NCI-H1105 treated with DMSO at 0.1 percent for 48 hours (cell line): ENCODE data around the gene SAP130.
A peak's percentile ranks its signal among the peaks of the same experiment; 100 is the strongest.

Experiments used
- DNase-seq: peaks from one replicate; lab custom pipeline; 2025; lab: John Stamatoyannopoulos, UW

Gene SAP130

DNA sequence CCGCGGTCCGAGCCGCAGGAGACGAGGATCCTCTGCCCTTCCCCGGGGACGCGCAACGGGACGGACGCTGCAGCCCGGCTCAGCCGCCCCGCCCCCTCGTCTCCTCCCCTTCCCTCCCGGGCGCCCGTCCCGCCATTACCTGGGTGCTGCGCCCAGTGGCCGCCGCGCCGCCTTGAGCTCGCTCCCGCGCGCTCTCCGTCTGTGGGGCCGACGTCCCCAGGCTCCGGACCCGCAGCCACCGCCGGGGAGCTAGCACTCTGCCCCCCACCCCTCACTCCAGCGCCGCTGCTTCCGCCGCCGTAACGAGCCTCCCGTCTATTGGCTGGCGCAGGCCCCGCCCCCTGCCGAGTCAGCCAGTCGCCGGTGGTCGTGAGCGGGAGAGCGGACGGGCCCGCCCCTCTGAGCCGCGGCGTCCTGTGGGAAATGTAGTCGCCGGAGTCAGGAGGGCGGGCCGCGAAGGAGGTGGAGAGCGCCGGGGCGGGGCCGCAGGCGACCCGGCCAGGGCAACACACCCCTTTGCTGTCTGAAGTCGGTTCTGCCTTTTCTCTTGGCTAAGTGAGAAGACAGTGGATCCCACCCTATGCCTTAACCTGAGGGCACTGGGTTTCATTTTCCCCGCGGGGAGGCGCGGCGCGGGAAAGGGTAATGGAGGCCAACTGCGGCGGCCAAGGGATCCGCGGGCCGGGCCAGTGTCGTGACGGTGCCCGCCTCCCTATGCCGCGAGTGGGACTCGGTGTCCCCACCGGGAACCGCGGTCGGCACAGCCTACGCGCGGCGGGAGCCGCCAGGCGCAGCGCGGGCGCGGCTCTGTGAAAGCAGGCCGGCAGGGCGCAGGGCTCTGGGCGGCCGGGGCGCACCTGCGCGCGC, at the start of gene SAP130:
Gene SAP130 (minus strand): TSS at position 259 of the 867 bp plus-strand sequence. CDS start 1,767 bp downstream, outside the sequence.
- DNase-seq = peak; percentile 94

DNA sequence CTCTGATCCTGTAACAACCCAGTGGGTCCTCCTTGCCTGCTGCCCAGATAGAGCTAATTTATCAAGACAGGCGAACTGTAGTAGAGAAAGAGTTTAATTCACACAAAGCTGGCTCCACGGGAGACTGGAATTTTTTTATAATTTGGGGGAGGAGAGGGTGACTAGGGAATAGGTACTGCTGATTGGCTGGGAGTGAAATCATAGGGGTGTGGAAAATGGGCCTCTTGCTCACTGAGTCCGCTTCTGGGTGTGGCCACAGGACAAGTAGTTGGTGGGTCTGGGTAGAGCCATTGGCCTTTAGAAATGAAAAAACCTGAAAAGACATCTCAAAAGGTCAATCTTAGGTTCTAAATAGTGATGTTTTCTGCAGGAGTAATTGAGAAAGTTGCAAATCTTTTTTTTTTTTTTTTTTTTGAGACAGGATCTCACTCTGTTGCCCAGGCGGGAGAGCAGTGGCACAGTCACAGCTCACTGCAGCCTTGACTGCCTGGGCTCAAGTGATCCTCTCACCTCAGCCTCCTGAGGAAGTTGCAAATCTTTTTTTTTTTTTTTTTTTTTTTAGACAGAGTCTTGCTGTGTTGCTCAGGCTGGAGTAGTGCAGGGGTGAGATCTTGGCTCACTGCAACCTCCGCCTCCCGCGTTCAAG, 48.7 kb upstream of the SAP130 start:
- no peak for DNase-seq

DNA sequence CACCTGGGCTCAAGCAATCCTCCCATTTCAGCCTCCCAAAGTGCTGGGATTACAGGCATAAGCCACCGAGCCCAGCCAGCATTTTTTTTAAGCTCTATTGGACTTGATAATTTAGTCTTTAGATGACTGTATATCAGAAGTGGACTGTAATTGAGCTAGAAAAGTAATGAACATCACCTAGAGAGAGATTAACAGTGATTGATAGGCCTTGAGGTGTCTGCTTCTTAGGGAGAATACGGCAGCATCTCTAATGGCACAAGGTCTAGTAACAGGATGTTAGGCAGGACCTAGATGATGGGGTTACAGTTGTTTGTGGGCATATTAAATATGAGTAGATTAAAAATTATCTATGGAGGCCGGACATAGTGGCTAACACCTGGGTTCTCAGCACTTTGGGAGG, 45.4 kb upstream of the SAP130 start:
- no peak for DNase-seq

DNA sequence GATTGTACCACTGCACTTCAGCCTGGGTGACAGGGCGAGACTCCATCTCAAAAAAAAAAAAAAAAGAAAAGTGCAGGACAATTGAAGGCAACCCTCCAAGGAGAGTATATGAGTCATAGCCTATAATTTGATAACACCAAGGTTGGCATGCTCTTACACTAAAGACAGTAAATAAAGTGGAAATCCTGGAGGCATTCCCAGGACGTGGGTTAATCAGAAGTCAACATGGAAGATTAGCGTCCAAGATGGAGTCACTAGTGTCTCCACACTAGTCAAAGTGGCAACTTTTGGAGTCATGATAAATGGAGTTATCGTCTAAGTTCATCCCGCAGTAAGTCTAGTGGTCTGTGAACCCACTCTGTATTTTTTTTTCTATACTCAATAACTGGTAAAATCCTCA, 41.9 kb upstream of the SAP130 start:
- DNase-seq = no peak

DNA sequence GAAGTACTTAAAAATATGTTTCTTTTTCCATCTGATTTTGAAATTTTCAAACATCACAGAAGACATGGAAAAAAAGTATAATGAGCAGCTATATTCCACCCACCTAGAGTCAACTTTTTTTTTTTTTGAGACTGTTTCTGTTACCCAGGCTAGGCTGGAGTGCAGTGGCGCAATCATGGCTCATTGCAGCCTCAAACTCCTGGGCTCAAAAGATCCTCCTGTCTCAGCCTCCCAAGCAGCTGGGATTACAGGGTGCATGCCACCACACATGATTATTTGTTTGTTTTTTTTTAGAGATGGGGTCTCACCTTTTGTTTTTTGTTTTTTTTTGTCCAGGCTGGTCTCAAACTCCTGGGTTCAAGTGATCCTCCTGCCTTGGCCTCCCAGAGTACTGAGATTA, 36.5 kb upstream of the SAP130 start:
- no peak for DNase-seq

DNA sequence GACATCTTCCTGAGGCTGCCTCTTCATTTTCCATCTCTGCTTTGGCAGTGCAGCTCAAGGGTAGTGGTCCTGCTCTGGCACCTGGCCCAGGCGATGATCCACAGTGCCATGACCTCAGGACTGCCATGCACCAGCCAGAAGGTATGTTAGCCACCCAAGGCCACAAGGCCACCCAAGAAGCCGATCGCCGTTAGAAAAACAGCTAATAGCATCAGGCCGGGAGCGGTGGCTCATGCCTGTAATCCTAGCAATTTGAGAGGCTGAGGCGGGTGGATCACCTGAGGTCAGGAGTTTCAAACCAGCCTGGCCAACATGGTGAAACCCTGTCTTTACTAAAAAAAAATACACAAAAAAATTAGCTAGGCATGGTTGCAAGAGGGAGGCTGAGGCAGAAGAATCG, 34.7 kb upstream of the SAP130 start:
- DNase-seq = no peak

DNA sequence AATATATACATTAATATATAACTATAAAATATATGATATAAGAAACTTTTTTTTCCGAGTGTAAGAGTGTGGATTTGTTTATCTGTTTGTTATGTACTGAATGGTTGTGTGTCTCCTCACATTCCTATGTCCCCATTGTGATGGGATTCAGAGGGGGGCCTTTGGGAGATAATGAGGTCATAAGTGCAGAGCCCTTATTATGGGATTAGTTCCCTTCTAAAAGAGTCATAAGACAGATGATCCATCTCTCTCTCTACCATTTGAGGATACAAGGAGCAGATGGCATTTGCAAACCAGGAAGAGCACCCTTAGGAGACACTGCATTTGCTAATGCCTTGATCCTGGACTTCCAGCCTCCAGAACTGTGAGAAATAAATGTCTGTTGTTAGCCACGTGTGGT, 30.3 kb upstream of the SAP130 start:
- no peak for DNase-seq

DNA sequence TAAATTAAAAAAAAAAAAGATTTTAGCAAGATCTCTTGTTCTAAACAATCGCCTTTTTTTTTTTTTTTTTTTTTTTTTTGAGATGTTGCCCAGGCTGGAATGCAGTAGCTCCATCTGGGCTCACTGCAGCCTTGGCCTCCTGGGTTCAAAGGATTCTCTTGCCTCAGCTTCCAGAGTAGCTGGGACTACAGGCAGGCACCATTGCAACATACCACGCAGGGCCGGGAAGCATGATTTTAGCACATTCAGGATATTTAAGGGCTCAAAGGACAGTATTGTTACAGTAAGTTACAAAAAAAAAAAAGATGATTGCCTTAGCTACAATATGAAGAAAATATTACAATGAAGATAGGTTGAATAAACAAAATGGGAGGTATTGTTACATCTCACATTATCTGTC, 29.5 kb upstream of the SAP130 start:
- no peak for DNase-seq

DNA sequence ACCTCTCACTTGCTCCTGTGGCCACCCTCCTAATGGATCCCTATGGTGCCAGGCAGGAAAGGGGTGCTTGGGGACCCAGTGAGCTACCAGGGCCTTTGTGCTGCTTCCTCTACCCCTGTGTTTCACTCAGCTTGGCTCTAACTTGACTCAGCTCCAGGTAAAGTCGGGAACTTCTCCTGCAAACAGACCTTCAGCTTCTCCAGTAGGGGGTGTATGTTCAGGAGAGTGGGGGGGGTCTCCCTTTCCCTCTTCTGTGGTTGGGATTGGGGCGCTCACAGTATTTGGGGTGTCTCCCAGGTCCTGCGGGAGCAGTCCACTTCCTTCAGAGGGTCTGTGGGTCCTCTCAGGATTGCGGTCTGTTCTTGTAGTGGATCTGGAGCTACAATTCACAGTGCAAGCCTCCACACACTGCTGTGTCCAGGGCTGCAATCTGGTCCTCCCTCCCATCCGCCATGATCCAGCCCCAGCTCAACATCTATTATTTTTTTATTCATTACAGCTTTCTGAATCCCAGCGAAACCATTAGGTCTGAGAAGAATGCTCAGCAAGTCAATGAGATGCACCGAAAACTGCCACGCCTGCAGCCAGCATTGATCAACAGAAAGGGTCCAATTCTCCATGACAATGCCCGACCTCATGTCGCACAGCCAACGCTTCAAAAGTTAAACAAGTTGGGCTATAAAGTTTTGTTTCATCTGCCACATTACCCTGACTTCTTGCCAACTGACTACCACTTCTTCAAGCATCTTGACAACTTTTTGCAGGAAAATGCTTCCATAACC, 26.4 kb upstream of the SAP130 start:
- DNase-seq = no peak

DNA sequence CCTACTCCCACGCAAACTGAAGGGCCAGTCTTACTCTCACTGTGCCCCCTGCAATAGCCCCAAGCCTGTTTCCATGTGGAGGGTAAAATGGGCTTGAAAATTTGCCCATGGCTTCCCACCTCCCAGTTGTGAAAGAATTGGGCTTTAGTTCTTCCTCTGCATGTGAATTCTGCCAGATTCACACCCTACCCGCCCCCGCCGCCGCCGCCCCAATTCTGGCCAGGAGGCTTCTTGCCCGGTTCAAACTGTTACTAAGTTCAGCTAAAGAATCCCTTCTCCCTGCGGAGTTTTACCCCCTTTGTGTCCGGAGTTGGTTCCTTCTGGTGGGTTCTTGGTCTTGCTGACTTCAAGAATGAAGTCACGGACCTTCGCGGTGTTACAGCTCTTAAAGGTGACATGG, 25.5 kb upstream of the SAP130 start:
- no peak for DNase-seq

DNA sequence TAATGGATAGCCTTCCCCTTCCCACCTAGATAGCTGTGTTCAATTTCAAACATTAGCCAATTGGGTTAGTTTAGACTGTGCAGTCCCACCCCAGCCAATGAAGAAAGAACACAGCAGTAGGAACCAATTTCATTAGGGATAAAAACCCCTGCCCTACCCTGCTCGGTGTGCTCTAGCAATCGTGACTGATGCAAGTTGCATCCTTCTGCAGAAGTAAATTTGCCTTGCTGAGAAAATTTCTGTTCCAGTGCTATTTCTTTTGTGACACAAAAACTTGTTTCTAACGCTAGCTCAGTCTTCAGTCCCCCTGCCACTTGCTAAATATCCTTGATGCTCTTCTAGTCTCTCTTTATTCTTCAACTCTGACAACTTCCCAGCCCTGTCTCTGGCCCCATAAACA, 15.2 kb upstream of the SAP130 start:
- no peak for DNase-seq

DNA sequence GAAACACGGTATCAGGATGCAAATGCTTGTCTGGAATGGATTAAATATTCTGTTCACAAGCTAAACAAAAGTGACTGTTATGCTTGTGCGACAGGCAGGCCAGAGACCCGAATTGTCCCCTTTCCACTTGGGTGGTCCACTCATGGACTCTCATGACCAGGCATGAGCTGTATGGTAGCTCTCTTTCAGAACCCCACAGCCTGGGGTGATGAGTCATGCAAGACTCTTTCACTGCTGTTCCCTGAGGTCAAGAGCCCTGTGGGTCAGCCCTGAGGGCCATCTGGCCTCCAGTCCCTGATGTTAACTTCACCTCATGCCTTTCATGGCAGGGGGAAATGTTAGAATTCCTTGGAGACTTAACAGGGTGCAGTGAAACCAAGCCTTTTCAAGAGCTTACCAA, 13.7 kb upstream of the SAP130 start:
- DNase-seq = no peak

DNA sequence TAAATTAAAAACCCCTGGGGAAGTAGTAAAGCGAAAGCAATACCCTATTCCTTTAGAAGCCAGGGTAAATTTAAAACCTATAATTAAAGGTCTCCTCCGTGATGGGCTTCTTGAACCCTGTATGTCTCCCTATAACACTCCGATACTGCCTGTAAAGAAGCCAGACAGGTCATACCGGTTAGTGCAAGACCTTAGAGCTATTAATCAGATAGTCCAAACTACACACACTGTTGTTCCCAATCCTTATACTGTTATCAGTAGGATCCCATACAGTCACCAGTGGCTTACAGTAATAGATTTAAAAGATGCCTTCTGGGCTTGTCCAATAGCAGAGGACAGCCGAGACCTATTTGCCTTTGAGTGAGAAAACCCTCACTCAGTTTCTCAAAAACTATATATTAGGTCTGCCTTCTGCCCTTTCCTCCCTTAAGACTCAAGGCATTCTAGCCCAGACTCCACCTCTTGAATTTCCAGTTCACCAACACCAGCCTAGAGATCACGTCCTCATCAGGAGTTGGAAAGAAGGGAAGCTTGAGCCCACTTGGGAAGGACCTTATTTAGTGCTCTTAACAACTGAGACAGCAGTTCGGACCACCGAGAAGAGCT, 12.4 kb upstream of the SAP130 start:
- no peak for DNase-seq

DNA sequence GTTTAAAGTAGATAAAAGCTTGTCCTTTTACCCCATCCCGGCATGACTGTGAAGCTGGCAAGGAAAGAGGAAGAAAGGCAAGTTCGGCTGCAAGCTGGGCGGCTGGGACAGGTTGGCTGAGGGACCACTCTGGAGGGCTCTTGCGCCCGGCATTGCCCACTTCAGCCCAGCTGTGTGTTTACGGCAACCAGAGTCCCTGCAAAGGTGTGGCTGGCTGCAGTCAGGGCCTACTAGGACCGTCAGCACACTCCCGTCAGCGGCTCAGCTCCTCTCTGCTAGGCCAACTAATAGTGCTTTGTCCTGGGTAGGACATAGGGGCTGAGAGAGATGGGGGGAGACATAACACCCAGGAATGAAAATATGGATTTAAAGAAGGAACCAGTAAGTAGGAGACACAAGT, 11.7 kb upstream of the SAP130 start:
- DNase-seq = no peak

DNA sequence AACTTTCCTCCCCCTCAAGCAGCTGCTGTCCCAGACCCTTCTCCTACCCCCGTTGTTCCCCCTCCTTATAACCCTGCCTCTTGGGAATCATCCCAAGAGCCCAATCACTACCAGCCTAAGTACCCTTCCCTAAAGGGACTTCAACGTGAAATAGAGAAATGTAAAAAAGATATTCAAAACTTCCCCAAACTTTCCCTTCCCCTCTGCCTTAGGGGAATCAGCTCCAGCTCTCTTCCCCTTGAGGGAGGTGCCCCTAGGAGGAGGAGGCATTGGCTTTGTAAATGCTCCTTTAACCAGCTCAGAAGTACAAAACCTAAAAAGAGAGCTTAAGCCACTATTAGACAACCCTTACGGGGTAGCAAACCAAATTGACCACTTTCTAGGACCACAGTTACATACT, 10.6 kb upstream of the SAP130 start:
- no peak for DNase-seq

DNA sequence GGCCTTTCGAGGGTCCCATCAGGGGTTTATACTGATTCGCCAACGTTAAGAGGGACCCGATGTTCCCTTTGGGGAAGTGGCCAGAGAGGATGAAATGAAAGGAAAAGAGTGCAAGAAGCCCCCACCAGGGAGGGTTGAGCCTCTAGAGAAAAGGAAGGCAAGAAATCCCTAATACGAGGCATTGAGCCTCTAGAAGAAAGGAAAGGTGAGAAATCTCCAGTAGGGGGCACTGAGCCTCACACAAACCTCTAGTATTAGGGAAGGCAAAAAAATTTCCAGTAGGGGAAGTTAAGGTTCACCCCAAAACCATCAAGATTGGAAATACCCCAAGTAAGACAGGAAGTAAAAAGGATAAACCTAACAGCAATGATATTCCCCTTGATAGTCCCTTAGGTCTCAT, 9.8 kb upstream of the SAP130 start:
- no peak for DNase-seq

DNA sequence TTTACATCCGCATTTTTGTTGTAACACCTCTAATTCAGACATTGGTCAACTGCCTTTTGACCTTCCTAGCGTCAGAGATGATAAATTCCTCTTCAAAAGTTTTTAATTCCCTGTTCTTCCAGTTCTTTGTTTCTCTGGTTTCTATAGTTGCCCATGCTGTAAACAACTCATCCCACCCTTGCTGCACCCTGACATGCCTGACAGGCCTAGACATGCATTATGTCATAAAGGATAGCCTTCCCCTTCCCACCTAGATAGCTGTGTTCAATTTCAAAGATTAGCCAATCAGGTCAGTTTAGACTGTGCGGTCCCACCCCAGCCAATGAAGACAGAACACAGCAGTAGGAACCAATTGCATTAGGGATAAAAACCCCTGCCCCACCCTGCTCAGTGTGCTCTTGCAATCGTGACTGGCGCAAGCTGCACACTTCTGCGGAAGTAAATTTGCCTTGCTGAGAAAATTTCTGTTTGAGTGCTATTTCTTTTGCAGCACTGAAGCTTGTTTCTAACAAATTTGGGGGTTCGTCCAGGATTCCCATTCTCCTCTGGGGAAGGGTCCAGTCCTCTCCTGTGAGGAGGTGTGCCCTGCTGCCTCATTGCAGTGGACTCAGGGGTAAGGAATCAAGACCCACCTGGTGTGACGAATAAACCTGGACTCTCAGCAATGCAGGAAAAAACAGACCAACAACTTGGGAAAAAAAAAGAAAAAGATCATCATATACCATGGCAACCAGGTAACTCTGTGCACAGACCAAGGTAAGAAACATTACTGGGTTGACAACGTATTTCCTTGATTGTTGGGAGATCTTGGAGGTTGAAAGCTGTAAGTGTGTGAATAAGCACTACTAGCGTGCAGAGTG, 9.1 kb upstream of the SAP130 start:
- DNase-seq = no peak

DNA sequence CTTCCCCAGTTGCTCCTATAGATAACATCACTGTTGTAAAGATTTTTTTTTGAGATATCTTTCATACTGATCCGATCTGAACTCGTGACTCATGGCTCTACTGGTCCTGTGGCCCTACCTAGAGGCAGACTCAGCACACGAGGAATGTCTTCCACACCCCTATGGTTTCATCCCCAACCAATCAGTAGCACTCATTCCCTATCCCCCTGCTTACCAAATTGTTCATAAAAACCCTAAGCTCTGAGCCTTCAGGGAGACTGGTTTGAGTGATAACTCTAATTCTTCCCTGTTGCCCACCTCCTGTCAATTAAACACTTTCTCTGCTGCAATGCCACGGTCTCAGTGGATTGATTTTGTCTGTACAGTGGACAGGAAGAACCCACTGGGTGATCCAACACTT, 4.2 kb upstream of the SAP130 start:
- DNase-seq = no peak

DNA sequence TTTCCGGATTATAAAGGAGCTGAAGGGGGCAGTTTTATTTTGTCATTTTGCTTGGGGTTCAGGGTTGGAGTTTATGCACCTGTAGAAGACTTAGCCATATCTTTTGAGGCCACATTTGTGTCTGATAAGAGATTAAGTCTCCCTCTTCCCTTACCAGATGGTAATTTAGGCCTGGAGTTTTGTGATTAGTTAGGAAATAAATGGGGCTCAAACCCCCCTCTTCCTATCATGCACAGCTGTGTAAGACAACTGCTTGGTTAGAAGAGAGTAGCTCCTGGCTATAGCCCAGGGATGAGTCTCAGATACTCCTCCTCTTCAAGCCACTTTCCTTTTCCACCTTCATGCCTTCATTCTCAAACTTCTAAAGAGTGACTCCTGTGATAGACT, 802 bp upstream of the SAP130 start:
- no peak for DNase-seq

DNA sequence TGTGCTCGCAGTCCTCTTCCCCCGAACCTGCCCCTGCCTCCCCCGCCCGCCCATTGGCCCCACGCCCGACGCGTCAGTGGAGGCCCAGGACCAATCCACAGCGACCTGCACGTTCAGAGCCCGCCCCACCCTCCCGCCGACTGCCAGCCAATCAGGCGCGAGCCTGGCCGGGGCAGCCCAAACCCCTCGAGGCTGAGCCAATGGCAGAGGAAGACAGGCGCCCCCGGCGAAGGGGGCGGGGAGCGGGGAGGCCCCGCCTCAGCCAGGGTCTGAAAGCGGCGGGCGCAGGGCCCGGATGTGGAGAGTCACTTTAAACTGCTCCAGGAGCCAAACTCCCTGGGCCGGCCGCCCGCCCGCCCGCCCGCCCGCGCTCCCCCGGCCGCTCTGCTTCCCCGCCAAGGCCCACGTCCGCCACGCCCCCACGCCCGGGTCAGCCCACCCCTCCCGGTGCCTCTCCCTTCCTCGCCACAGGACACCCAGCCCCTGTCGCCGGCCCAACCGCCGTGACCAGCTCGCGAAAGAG, 520 bp downstream of the SAP130 start:
- peak; percentile 92 for DNase-seq
